ENCODE data around the gene NODAL. TPM values are rescaled to one million over a fixed set of nuclear protein-coding genes. Genes with fewer than 3 reads are reported as not detected.

Gene NODAL
- polyA plus RNA-seq, 1 donor from 2014 or later, result not detected

- H4K20me1 ChIP-seq (ENCODE audit: insufficient read depth), result no peaks in the 10 kb centered on the region
- H3K9ac ChIP-seq (ENCODE audit: low read length), result no peak overlapping the region
- no peaks in the 10 kb centered on the region for H3F3A ChIP-seq (ENCODE audit: insufficient read depth, low read length, poor library complexity, severe bottlenecking)
- H2AFZ ChIP-seq (ENCODE audit: low read depth, low read length), result no peak overlapping the region
- H3K9me3 ChIP-seq (ENCODE audit: low read length), result no peaks in the 10 kb centered on the region
- no peaks in the 10 kb centered on the region for H3K36me3 ChIP-seq (ENCODE audit: insufficient read depth, low read length)
- H3K27ac ChIP-seq (ENCODE audit: low read length), result no peak overlapping the region
- H3K9me2 ChIP-seq (ENCODE audit: insufficient read depth, low read length), result no peaks in the 10 kb centered on the region
- H3K27me3 ChIP-seq (ENCODE audit: insufficient read depth, low read depth, low read length), result peaks cover 42% of the 10 kb centered on the region
- TF ChIP-seq TAF1 (IDR thresholded peaks at IDR 0.05; ENCODE audit: low read depth), result no peak
- TF ChIP-seq RAD21 (conservative IDR thresholded peaks at IDR 0.05), result no peak
- TF ChIP-seq REST (IDR thresholded peaks at IDR 0.05; ENCODE audit: borderline replicate concordance), result no peak
- no peak for TF ChIP-seq CTCF (IDR thresholded peaks at IDR 0.05; ENCODE audit: poor library complexity, severe bottlenecking)
- no peak for TF ChIP-seq MXI1 (conservative IDR thresholded peaks at IDR 0.05; ENCODE audit: poor library complexity, severe bottlenecking)
- TF ChIP-seq SMC3 (conservative IDR thresholded peaks at IDR 0.05; ENCODE audit: poor library complexity), result no peak
- no peak for TF ChIP-seq EP300 (conservative IDR thresholded peaks at IDR 0.05; ENCODE audit: poor library complexity, severe bottlenecking)
- TF ChIP-seq POLR2AphosphoS5 (IDR thresholded peaks at IDR 0.05), result no peak
- no peak for TF ChIP-seq EZH2 (IDR thresholded peaks at IDR 0.05; ENCODE audit: borderline replicate concordance, insufficient read depth, low read length, poor library complexity, severe bottlenecking)
- H3K4me3 ChIP-seq (ENCODE audit: low read length), result no peak overlapping the region
- no peak overlapping the region for H3K4me2 ChIP-seq (ENCODE audit: low read length)
- no peaks in the 10 kb centered on the region for H3K79me2 ChIP-seq (replicated peaks; ENCODE audit: insufficient read depth, low read length)
Measured at GRCh38 chr10:70437721-70438120, 3.8 kb downstream of the NODAL start.

- H3K9ac ChIP-seq (ENCODE audit: low read length), result no peak overlapping the region
- no peaks in the 10 kb centered on the region for H3K79me2 ChIP-seq (replicated peaks; ENCODE audit: insufficient read depth, low read length)
- no peak for TF ChIP-seq CTCF (IDR thresholded peaks at IDR 0.05; ENCODE audit: poor library complexity, severe bottlenecking)
- TF ChIP-seq EP300 (conservative IDR thresholded peaks at IDR 0.05; ENCODE audit: poor library complexity, severe bottlenecking), result no peak
- no peak for TF ChIP-seq MXI1 (conservative IDR thresholded peaks at IDR 0.05; ENCODE audit: poor library complexity, severe bottlenecking)
- TF ChIP-seq REST (IDR thresholded peaks at IDR 0.05; ENCODE audit: borderline replicate concordance), result no peak
- no peak for TF ChIP-seq TAF1 (IDR thresholded peaks at IDR 0.05; ENCODE audit: low read depth)
- TF ChIP-seq SMC3 (conservative IDR thresholded peaks at IDR 0.05; ENCODE audit: poor library complexity), result no peak
- TF ChIP-seq EZH2 (IDR thresholded peaks at IDR 0.05; ENCODE audit: borderline replicate concordance, insufficient read depth, low read length, poor library complexity, severe bottlenecking), result no peak
- TF ChIP-seq RAD21 (conservative IDR thresholded peaks at IDR 0.05), result no peak
- no peak for TF ChIP-seq POLR2AphosphoS5 (IDR thresholded peaks at IDR 0.05)
- H4K20me1 ChIP-seq (ENCODE audit: insufficient read depth), result no peaks in the 10 kb centered on the region
- H3K27me3 ChIP-seq (ENCODE audit: insufficient read depth, low read depth, low read length), result peaks cover 20% of the 10 kb centered on the region
- no peak overlapping the region for H3K27ac ChIP-seq (ENCODE audit: low read length)
- H3K9me2 ChIP-seq (ENCODE audit: insufficient read depth, low read length), result no peaks in the 10 kb centered on the region
- no peaks in the 10 kb centered on the region for H3F3A ChIP-seq (ENCODE audit: insufficient read depth, low read length, poor library complexity, severe bottlenecking)
- no peaks in the 10 kb centered on the region for H3K36me3 ChIP-seq (ENCODE audit: insufficient read depth, low read length)
- H3K9me3 ChIP-seq (ENCODE audit: low read length), result no peaks in the 10 kb centered on the region
- H3K4me2 ChIP-seq (ENCODE audit: low read length), result no peak overlapping the region
- no peak overlapping the region for H2AFZ ChIP-seq (ENCODE audit: low read depth, low read length)
- no peak overlapping the region for H3K4me3 ChIP-seq (ENCODE audit: low read length)
Measured at GRCh38 chr10:70435241-70436085, 6.0 kb downstream of the NODAL start.

Data from neural cell (in vitro differentiated cells).